IPS-18a (cell line): ENCODE results near the gene COL19A1.

ENCODE experiments used
- H3K27ac ChIP-seq: one replicate; pipeline ENCODE4 v1.5.1; 2013; ENCODE audit warnings: low read length
- H3K27me3 ChIP-seq: one replicate; pipeline ENCODE4 v1.6.1; 2013; ENCODE audit warnings: mild to moderate bottlenecking, low read length; ENCODE audit not compliant: control insufficient read depth, insufficient read depth
- H3K36me3 ChIP-seq: one replicate; pipeline ENCODE4 v1.6.1; 2013; ENCODE audit warnings: low read depth, low read length; ENCODE audit not compliant: control insufficient read depth
- H3K4me1 ChIP-seq: one replicate; pipeline ENCODE4 v1.6.1; 2013; ENCODE audit warnings: low read depth, low read length; ENCODE audit not compliant: control insufficient read depth
- H3K4me3 ChIP-seq: one replicate; pipeline ENCODE4 v1.5.1; 2013; ENCODE audit warnings: low read length
- H3K9ac ChIP-seq: one replicate; pipeline ENCODE4 v1.6.1; 2013; ENCODE audit warnings: mild to moderate bottlenecking, low read length, moderate library complexity
- H3K9me3 ChIP-seq: one replicate; pipeline ENCODE4 v1.6.1; 2013; ENCODE audit warnings: low read depth, low read length; ENCODE audit not compliant: control insufficient read depth

Gene COL19A1

GRCh38 chr6:70073637-70074036 lies 207.3 kb downstream of the COL19A1 start:
- no peak overlapping the region for H3K4me3 ChIP-seq
- no peaks in the 10 kb centered on the region for H3K9me3 ChIP-seq
- H3K36me3 ChIP-seq: no peaks in the 10 kb centered on the region
- no peak overlapping the region for H3K9ac ChIP-seq
- H3K27me3 ChIP-seq: no peaks in the 10 kb centered on the region
- no peak overlapping the region for H3K27ac ChIP-seq
- no peaks in the 10 kb centered on the region for H3K4me1 ChIP-seq

- Histone ChIP-seq H3K27me3 (no peaks in the 10 kb centered on the region), H3K4me1 (peaks cover 11% of the 10 kb centered on the region), H3K4me3 (no peak overlapping the region), H3K27ac (no peak overlapping the region), H3K36me3 (no peaks in the 10 kb centered on the region), H3K9me3 (no peaks in the 10 kb centered on the region), H3K9ac (no peak overlapping the region)
These were observed 212.9 kb downstream of the COL19A1 start for GRCh38 chr6:70079241-70079640.

- no peaks in the 10 kb centered on the region for H3K36me3 ChIP-seq
- no peak overlapping the region for H3K27ac ChIP-seq
- H3K27me3 ChIP-seq: no peaks in the 10 kb centered on the region
- H3K4me1 ChIP-seq: peaks cover 11% of the 10 kb centered on the region
- no peak overlapping the region for H3K9ac ChIP-seq
- H3K4me3 ChIP-seq: no peak overlapping the region
- H3K9me3 ChIP-seq: no peaks in the 10 kb centered on the region
These were observed 214.2 kb downstream of the COL19A1 start for GRCh38 chr6:70080443-70081070.

GRCh38 chr6:70082830-70083229 lies 216.5 kb downstream of the COL19A1 start:
- Histone ChIP-seq H3K36me3 (no peaks in the 10 kb centered on the region), H3K27me3 (no peaks in the 10 kb centered on the region), H3K9ac (no peak overlapping the region), H3K4me1 (peaks cover 11% of the 10 kb centered on the region), H3K9me3 (no peaks in the 10 kb centered on the region), H3K27ac (no peak overlapping the region), H3K4me3 (no peak overlapping the region)

GRCh38 chr6:70086806-70087205 lies 220.4 kb downstream of the COL19A1 start:
- no peaks in the 10 kb centered on the region for H3K9me3 ChIP-seq
- H3K4me1 ChIP-seq: no peaks in the 10 kb centered on the region
- H3K27ac ChIP-seq: no peak overlapping the region
- no peaks in the 10 kb centered on the region for H3K27me3 ChIP-seq
- no peak overlapping the region for H3K9ac ChIP-seq
- H3K4me3 ChIP-seq: no peak overlapping the region
- H3K36me3 ChIP-seq: no peaks in the 10 kb centered on the region

- H3K9me3 ChIP-seq: no peaks in the 10 kb centered on the region
These were observed 227.8 kb downstream of the COL19A1 start for GRCh38 chr6:70094156-70094555.

GRCh38 chr6:70099732-70100131 lies 233.4 kb downstream of the COL19A1 start:
- no peaks in the 10 kb centered on the region for H3K36me3 ChIP-seq

More at GRCh38 chr6:70094156-70094555, 227.8 kb downstream of the COL19A1 start:
- H3K9ac ChIP-seq: no peak overlapping the region
- H3K36me3 ChIP-seq: no peaks in the 10 kb centered on the region
- no peaks in the 10 kb centered on the region for H3K4me1 ChIP-seq
- no peaks in the 10 kb centered on the region for H3K27me3 ChIP-seq
- H3K27ac ChIP-seq: no peak overlapping the region
- no peak overlapping the region for H3K4me3 ChIP-seq

GRCh38 chr6:70103798-70104197 lies 237.4 kb downstream of the COL19A1 start:
- Histone ChIP-seq H3K9ac (no peak overlapping the region), H3K9me3 (no peaks in the 10 kb centered on the region), H3K4me3 (no peak overlapping the region), H3K27me3 (no peaks in the 10 kb centered on the region), H3K27ac (no peak overlapping the region), H3K36me3 (no peaks in the 10 kb centered on the region), H3K4me1 (peaks cover 9% of the 10 kb centered on the region)

More at GRCh38 chr6:70099732-70100131, 233.4 kb downstream of the COL19A1 start:
- H3K9ac ChIP-seq: no peak overlapping the region
- no peaks in the 10 kb centered on the region for H3K4me1 ChIP-seq
- no peak overlapping the region for H3K4me3 ChIP-seq
- no peak overlapping the region for H3K27ac ChIP-seq
- no peaks in the 10 kb centered on the region for H3K27me3 ChIP-seq
- H3K9me3 ChIP-seq: no peaks in the 10 kb centered on the region

- no peaks in the 10 kb centered on the region for H3K27me3 ChIP-seq
- H3K27ac ChIP-seq: no peak overlapping the region
These were observed 241.7 kb downstream of the COL19A1 start for GRCh38 chr6:70107852-70108629.

GRCh38 chr6:70110126-70111022 lies 244.0 kb downstream of the COL19A1 start:
- Histone ChIP-seq H3K4me3 (no peak overlapping the region), H3K27me3 (no peaks in the 10 kb centered on the region), H3K27ac (no peak overlapping the region), H3K36me3 (no peaks in the 10 kb centered on the region), H3K9ac (no peak overlapping the region), H3K4me1 (peaks cover 9% of the 10 kb centered on the region), H3K9me3 (no peaks in the 10 kb centered on the region)

More at GRCh38 chr6:70107852-70108629, 241.7 kb downstream of the COL19A1 start:
- Histone ChIP-seq H3K4me1 (peaks cover 9% of the 10 kb centered on the region), H3K4me3 (peak overlapping the region; percentile 8), H3K9me3 (no peaks in the 10 kb centered on the region), H3K36me3 (no peaks in the 10 kb centered on the region), H3K9ac (no peak overlapping the region)

- Histone ChIP-seq H3K9ac (no peak overlapping the region), H3K9me3 (no peaks in the 10 kb centered on the region), H3K27me3 (no peaks in the 10 kb centered on the region), H3K4me3 (no peak overlapping the region), H3K27ac (no peak overlapping the region), H3K36me3 (no peaks in the 10 kb centered on the region), H3K4me1 (peaks cover 9% of the 10 kb centered on the region)
These were observed 245.4 kb downstream of the COL19A1 start for GRCh38 chr6:70111737-70112136.
